Lower leg skin (tissue), 4 donors: ENCODE data around the gene PDE7B. TPM values are rescaled to one million over a fixed set of nuclear protein-coding genes. Genes with fewer than 3 reads are reported as not detected.

ENCODE experiments used
- DNase-seq, 2 donors: peaks; one replicate each; pipeline ENCODE4 v3.0.0-alpha.2; 2019; ENCODE audit warnings: low spot score in 2 of 2
- H3K4me3 ChIP-seq: fragments of 200-600 bp; sonication (generic); 2 replicates; pipeline ENCODE4 v1.5.1; 2017; ENCODE audit warnings: mild to moderate bottlenecking, low read depth; ENCODE audit not compliant: poor library complexity, severe bottlenecking
- CTCF ChIP-seq, 3 donors: fragments of 450-650 bp; IDR thresholded peaks; one replicate each; pipeline ENCODE4 v1.5.1; 2016; ENCODE audit warnings: antibody characterized with exemption in 3 of 3, mild to moderate bottlenecking in 3 of 3, moderate library complexity in 2 of 3
- POLR2A ChIP-seq, 2 donors: fragments of 450-650 bp; IDR thresholded peaks; one replicate each; pipeline ENCODE4 v1.6.1; 2016 to 2017; ENCODE audit warnings: antibody characterized with exemption in 2 of 2, mild to moderate bottlenecking in 1 of 2, moderate library complexity in 1 of 2
- WGBS, 2 donors: methylation state at CpG; one replicate each; pipeline ENCODE4 v1.1.5; 2018; 5-methylcytosine and 5-hydroxymethylcytosine counted together
- intact Hi-C: fragments of 100-400 bp; cut with DNase I; formaldehyde crosslinking; loops from one replicate; pipeline ENCODE4 v1.15.0; 2023; ENCODE audit warnings: low total_unique reads
- total RNA-seq, 4 donors: library from RNA; depleted of rRNA; stranded (reverse); fragments of >200 nt; gene quantifications; one replicate each; pipeline ENCODE4 v1.1.0, GENCODE V29; 2016

Gene PDE7B
- total RNA-seq, 4 donors from 2014 or later: 0.30 to 1.5 (median 0.89) TPM

DNA sequence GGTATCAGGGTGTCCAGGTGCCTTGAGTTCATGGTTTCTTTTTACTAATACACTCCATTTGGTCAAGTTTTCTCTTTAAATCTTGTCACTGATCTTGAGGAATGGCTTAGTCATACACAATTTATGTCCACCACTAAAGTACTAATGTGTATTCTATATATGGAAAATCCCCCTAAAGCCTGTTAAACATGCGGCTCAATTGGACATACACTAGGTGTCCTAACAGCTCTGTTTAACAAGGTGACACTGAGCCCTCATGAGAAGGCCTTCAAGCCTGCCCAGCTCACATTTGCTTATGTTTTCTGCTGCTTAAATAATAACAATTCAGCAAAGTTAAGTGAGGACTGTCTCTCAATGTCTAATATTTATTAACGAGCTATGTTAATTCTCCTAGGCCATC lies 31.5 kb downstream of the PDE7B start:
- no peak for DNase-seq
- no peak overlapping the region for H3K4me3 ChIP-seq
- TF ChIP-seq POLR2A (IDR thresholded peaks at IDR 0.05) (no peak), CTCF (IDR thresholded peaks at IDR 0.05) (no peak)
- intact Hi-C loops: no loop called here
- WGBS, 2 donors: 95% methylated on average over 2 of the region's 2 CpGs

DNA sequence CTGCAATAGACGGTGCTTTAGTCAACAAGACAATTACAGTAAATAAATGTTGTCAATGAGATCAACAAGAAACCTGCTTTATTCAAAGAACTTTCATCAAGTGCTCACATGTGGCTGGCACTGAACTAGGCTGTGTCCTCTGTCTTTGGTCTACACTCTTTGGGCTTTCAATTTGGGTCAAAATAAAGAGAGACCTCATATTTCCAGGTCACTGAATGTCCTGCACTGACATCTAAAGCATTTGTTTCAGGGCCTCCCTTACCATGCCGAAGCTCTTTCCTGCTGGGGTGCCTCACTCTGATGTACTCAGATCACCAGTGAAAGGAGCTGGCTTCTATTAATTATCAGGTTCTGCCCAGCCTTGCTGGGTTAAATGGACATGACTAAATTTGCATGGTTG lies 32.0 kb downstream of the PDE7B start:
- H3K4me3 ChIP-seq: no peak overlapping the region
- WGBS, 2 donors: 84 to 91% methylated on average over 2 of the region's 2 CpGs
- intact Hi-C loops: no loop called here
- TF ChIP-seq POLR2A (IDR thresholded peaks at IDR 0.05): no peak
- no peak for TF ChIP-seq CTCF (IDR thresholded peaks at IDR 0.05)
- DNase-seq: no peak

GRCh38 chr6:135884136-135884535 lies 32.6 kb downstream of the PDE7B start:
- intact Hi-C loops: no loop called here
- TF ChIP-seq CTCF (IDR thresholded peaks at IDR 0.05) (no peak), POLR2A (IDR thresholded peaks at IDR 0.05) (no peak)
- H3K4me3 ChIP-seq: no peak overlapping the region
- WGBS, 2 donors: 95 to 98% methylated on average over 4 of the region's 4 CpGs
- DNase-seq: no peak

DNA sequence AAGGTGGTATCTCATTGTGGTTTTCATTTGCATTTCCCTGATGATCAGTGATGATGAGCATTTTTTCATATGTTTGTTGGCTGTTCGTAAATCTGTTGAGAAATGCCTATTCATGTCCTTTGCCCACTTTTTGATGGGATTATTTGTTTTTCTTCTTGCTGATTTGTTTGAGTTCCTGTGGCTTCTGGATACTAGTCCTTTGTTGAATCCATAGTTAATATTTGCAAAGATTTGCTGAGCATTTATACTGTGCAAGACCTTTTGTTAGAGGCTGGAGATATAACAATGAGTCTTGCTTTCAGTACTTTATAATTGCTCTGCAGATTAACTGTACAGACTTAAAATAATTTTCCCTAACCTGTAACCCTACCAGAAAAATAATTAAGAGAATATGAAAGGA lies 35.6 kb downstream of the PDE7B start:
- WGBS, 2 donors: 88 to 90% methylated on average over 1 of the region's 1 CpG

DNA sequence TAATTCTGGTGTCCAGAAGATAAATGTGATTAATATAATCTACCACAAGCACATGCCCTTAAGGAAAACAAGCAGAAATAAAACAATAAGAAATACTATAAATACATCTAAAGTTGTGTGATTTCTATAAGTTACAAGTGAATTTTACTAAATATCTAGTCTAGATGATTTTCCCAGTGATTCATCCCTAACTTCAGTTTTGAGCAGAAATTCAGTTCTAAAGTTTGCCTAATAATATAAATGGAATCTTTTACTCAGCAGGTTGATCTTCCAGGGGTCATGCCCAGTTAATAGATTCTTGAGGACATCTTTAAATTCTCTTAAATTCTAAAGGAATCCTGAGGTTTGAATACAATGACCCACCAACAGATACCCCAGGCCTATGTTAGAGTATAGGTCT lies 37.3 kb downstream of the PDE7B start:
- TF ChIP-seq CTCF (IDR thresholded peaks at IDR 0.05) (no peak), POLR2A (IDR thresholded peaks at IDR 0.05) (no peak)
- intact Hi-C loops: no loop called here

More for the DNA sequence above, 35.6 kb downstream of the PDE7B start:
- H3K4me3 ChIP-seq: no peak overlapping the region
- TF ChIP-seq POLR2A (IDR thresholded peaks at IDR 0.05) (no peak), CTCF (IDR thresholded peaks at IDR 0.05) (no peak)
- DNase-seq: no peak
- intact Hi-C loops: no loop called here

DNA sequence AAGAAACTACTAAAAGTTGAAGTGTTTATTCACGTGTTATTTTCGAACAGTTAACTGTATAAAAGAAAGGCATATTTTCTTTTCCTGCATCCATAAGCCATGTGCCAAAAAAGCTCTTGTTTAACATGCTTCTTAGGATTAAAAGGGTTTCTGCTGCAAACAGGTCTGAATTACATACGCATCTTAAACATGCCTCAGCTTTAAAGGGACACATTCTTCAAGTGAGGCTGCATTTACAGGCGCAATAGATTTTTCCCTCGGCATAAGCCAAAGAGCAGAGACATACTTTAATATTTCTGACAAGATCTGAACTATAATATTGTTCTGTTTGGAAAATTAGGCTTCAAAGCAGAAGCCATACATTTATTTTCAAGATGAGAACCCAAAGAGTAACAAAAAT lies 39.4 kb downstream of the PDE7B start:
- 80 to 83% methylated on average over 5 of the region's 5 CpGs for WGBS, 2 donors
- intact Hi-C loops: no loop called here
- TF ChIP-seq CTCF (IDR thresholded peaks at IDR 0.05): no peak
- no peak for TF ChIP-seq POLR2A (IDR thresholded peaks at IDR 0.05)
- DNase-seq: no peak
- H3K4me3 ChIP-seq: no peak overlapping the region

More for the DNA sequence above, 37.3 kb downstream of the PDE7B start:
- no peak for DNase-seq
- H3K4me3 ChIP-seq: no peak overlapping the region
